Measurements from ENCODE around the gene KLHL11.

GRCh38 chr17:41823141-41823524 is 42.1 kb downstream of the KLHL11 start:
- 0 out of 2 replicates have a peak, but pooled peaks have one; percentile 11 for TF ChIP-seq POLR2A (conservative IDR thresholded peaks at IDR 0.05)
- TF ChIP-seq ZBTB33 (CRISPR knock-in tag; IDR thresholded peaks at IDR 0.05), result no peak

Measured in K562 (cell line).